CD4-positive, alpha-beta T cell treated with Interferon alpha-2 for 1 hour (primary cell): ENCODE results near the gene MAP7D2.
A peak's percentile ranks its signal among the peaks of the same experiment; 100 is the strongest.

Experiments used
- DNase-seq, 2 donors: peaks; one replicate each; pipeline ENCODE4 v3.0.0-alpha.2; 2020 to 2022

Gene MAP7D2

DNA sequence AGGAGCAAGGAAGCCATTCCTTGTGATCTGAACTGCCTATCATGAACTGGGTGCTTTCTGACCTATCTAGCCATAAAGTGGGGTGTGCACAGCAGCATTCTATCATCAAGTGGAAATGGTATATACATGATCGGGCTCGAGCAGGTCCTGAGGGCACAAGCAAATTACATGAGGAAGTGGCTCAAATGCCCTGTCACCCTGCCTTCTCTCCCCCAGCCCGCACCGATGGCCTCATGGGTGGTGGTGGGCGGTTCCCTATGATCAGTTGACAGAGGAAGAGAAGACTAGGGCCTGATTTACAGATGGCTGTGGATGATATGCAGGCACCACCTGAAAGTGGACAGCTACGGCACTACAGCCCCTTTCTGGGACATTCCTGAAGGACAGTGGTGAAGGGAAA, 79.5 kb downstream of the MAP7D2 start:
- DNase-seq = no peak

DNA sequence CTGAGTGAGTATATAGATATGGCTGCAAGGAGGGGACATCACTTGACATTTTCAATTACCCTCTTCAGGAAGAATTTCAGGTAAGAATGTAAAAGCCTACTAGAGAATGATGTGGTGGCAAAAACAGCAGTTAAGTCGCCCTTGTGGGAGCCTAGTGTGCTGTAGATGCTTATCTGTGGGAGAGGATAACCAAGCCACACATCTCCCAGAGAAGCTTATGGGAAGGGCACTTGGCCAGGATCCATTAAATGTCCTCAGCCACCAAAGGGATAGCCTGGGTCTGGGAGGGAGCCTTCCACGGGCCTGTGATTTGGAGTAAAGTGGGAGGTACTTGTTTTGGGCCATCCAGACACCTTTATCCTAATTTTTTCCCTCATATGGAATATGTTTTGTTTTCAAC, 84.5 kb downstream of the MAP7D2 start:
- DNase-seq = no peak

DNA sequence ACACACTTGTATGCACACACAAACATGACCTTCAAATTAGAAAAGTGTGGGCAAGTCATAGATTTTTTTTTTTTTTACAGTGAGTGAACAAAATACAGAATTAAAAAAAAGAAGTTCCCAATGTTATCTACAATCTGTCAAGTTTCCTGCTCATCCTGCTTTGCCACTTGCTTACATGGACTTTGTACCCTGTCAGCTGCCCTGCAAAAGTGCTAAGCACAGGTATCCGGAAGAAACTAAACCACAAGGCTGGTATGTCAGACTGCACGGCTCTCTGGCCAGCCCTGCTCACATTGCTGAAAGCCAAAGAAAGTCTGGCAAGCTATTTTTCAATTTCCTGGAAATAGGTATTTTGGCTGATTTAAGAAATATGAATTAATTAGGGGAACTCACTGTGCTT, 87.0 kb downstream of the MAP7D2 start:
- DNase-seq = no peak

DNA sequence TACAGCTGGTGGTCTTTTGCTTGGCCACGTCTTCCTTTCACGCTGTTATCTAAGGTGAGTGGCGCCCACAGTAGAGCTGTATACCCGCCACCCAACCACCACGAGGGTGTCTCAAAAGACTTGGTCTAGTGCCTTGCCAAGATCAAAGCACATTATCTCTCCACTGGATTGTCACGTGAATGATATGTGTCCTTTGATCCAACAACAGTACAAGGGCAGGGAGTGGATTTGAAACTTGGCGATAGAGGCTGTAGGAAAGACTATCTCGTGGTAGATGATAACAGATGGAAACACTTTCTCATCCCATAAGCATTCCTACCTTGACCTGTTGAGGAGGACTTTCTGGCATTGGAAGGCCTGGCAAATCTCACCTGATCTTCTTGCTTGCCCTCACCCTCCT, 88.1 kb downstream of the MAP7D2 start:
- DNase-seq = no peak

DNA sequence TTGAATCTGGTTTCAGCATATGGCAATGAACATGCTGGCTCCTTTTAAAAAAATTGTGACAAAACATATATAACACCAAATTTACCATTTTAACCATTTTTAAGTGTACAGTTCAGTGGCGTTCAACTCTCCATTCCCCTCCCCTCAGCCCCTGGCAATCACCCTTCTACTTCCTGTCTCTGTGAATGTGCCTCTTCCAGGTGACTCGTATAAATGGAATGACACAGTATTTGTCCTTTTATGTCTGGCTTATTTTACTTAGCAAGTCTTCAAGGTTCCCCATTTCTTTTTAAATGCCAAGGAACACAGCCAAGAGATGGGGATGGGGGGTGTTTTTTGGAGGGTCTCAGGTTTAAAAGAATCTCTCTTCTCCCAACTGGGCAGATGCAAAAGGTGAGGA, 90.4 kb downstream of the MAP7D2 start:
- no peak for DNase-seq

DNA sequence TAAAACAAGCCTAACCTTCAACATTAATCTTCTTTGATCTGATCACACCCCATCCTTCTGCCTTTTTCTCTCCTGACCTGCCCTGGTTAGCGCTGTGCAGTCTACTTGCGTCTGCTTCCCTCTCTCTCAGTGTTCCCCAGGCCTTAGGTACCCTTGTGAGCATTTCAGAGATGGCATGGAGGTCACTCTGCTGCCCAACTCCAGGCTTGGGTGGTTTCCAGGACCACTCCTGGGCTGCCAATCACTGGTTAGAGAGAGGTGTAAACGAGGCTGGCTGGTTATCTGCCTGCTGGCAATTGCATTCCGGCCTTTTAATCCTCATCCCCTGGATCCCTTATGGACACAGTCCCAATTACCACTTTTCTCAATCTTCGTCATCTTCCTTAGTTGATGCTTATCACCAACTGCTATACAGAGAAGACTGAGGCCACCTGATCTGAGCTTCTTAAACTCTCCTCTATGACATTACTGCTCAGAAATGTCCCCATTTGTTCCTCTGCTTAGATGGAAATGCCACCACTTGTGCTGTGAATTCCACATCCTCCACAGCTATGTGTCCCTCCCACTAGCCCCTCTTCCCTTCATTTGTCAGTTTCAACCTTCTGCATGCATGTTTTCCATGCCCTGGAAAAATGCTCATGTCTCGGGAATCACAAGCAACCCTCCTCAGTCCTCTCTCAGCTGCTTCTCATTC, 96.9 kb downstream of the MAP7D2 start:
- DNase-seq = no peak

DNA sequence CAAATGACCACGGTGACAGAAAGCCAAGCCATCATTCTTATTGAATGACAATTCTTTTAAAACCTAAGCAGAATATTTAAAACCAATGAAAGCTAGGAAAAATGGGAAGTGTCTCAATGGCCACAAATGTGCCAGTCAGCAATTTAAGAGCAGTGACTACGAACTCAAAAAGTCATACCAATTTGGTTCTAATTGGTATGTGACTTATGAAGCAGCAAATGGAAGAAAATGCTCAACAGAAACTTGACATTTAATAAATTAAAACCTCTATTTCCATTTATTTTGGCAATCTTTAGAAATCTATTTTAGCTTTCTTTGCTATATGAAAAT, 100.1 kb downstream of the MAP7D2 start:
- DNase-seq = no peak

DNA sequence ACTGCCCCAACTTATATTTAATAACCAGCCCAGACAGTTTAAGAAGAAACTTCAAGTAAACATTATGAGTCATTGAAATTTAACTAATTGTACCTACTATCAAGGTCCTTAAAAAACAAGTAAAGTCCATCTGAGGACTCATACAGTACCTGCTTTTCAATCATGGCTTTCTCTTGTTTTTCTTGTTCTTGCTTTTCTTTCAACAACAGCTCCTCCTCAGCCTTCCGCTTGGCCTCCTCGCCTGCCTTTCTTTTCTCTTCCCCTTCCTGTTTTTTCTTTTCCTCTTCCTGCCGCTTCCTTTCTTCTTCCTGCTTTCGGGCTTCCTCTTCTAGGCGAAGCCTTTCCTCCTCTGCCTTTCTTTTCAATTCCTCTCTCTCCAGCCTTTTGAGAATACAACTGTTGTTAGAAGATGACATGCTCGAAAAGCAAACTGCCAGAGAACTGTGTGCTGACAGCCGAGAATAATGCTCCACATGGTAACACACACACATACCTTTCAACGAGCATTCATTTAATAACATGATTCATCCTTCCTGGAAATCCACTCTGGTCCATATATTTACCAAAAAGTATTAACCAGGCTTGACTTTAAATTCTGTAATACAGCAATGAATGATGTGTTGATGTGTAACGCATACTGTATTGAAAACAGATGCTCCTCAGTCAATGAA, 100.6 kb downstream of the MAP7D2 start:
- DNase-seq = no peak

DNA sequence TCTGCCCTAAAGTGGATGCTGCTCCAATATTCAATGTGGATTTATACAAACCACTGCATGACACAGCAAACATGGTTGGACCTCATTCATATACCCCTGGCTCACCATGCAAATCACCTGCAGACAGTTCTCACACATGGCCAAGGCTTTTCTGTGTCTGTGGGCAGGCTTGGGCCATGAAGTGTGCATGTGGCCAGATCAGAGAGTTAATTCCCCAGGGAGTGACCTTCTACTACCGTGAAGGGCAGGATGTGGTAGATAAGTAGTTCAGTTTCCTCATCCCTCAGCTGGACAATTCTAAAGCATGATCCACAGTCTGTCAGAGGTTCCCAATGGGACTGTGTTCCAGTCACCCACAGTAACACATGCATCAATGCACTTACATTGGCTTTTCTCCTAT, 101.3 kb downstream of the MAP7D2 start:
- no peak for DNase-seq

DNA sequence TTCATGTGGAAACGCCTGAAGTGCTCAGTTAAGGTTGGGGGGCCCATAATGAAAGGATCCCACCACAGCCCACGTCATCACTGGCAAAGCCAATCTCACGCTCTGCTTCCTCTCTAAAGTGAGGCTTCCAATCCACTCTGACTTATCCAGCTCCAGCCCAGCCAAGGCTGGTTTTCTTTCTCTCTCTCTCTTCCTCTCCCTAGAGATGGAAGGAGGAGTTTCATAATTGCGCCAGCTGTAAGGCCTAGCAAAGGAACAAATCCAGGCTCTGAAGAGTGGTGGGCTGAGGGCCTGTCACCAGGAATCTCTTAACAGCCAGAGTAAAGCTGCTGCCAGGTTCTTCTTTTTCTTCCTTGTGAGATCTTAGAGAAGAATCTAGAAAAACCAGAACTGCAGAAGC, 105.1 kb downstream of the MAP7D2 start:
- DNase-seq = no peak

DNA sequence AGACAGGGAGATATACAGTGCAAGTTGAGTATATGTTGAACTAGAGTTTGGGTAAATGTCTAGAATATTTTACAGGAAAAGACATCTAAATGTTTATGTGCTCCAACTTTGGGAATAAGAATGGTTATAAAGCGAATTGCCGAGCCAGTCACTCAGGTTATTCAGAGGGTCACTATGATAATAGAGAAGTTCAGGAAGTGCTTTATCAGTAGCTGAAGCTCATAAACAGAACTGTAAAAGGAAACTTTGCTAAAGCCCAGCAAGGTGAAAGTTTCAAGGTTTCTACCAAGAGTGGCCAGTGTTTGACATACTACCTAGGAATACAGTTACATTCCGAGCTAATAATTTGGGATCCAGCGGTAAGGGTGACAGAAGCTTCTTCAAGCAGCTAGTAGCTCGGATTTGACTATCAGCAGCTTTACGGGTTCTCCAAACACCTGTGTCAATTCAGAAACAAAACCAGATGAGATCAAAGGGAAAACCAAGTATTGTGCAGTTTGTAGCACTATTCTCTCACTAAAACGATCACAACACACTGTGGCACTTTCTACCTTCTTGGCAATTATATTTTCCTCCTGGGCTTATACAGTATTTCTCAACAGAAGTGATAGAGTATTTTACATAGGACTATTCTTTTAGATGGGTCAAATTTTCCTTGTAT, 108.6 kb downstream of the MAP7D2 start:
- no peak for DNase-seq

DNA sequence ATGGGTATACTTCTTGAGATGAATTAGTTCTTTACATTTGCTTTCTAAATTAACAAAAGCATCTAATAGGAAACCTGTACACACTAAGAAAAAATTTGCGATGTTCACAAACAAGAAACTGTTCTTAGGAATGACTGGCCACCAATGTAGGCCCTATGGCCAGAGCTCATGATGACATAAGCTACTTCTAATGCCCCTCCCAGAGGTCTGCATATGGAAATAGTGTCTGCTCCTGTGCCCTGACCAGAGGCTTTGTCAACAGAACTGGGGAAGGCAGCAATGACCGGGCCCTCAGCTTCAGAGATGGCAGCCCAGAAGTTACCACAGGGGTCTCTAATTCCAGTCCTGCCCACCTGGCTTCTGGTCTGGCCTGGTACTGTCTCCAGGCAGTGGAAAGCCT, 110.8 kb downstream of the MAP7D2 start:
- no peak for DNase-seq

DNA sequence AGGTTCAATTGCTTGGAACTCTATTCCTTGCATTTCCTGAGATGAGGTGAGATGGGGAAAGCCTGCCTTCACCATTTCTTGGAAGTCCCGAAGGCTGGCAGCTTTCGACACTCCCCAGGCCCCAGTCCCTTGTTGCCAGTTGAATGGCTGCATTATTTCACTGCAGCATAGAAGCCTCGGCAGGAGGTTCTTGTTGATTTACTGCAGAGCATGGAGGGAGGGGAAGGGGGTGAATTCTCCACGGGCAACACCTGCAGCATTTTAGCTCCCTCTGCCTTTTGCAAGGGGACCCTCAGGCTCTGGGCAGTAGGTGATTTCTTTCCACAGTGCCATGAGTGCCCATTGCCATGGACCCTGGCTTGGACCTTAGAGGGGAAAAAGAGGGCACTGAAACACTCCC, 115.1 kb downstream of the MAP7D2 start:
- no peak for DNase-seq

DNA sequence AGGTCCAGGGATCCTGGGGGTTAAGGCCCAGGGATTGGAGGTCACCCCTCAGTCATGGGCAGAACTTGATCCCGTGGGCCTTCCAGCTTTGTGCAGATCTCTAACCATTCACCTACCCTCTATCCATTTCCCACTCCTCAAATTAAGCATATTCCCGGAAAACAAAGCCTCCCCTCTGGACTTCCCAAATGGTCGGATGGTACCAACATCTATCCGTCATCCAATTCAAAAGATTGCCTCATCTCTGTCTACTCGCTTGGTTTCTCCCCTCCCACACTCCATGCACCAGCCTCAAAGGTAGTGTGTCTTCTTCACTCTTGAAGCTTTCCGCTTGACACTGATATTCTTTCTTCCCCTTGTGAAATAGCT, 125.4 kb downstream of the MAP7D2 start:
- DNase-seq = no peak

DNA sequence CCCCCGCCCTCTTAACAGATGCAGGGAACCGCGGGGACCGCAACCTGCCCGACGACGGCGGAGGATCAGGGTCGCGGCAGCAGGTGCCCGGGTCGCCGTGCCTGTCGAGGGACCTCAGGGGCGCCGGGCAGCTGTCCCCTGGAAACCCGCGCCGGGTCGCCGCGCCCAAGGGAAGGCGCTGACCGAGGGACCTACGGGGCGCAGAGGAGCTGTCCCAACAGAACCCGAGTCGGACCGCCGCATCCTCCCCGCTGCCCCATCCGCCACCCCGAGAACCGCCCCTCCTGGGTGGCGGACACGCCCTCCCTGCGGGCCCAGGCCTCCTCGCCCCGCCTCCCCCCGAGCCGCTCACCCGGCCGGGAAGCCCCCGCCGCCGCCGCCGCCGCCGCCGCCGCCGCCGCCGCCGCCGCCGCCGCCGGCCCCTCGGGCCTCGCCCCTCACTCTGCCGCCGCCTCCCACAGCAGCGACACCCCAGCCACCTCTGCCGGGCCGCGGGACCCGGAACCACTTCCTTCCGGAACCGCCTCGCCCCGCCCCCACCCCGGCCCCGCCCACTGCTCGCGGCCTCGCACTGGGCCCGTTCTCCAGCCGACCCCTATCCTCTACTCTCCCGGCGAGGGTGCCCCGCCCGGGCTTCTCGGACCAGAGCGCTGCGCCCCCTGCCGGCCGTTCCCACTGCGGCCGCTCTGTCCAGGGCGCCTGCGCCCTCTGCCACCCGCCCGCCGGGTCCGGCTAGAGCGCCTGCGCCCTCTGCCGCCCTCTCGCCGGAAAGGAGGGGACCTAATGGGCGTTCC, 126.0 kb downstream of the MAP7D2 start, which contains the start of gene BCLAF3:
Gene BCLAF3 (minus strand): TSS at position 506 of the 794 bp plus-strand sequence. CDS start 20,797 bp downstream, outside the sequence.
- peak; percentile 90 to 91 for DNase-seq

DNA sequence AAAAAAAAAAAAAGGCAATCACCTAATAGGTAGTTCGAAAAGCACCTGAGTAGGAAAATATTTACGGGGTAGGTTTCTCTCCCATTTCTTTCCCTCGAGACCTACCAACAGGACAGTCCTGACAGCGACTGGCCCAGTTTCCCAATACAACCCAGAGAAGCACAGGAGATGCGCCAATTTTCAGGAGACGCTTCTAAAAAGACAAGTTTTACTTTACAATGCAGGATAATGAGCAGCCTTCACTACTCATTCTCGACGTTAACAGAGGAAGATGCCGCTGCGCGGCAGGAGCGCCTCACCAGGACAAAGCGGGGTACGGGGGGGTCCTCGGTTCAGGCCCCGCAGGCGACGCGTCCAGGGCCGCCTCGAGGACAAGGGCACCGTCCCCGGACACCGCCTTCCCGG, 126.6 kb downstream of the MAP7D2 start:
- DNase-seq = peak in 1 of 2 donors; percentile 37

DNA sequence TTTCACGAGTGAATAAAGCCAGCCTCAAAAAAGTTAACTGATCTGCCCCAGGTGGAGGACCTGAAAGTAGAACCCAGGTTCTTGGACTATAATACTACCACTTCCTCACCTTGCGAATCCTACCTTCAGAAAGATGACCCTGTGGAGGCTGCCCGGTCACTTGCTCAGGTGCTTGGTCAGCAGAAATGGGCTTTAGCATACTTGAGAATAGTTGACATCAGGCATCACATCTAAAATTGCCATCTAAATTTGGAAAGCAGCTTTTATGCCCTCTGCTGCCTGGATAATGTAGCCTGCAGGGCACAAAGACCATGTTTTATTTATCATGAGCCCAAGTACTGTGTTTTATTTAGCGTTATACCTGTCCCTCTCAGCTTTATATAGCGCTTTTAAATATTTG, 128.9 kb downstream of the MAP7D2 start:
- DNase-seq = no peak

DNA sequence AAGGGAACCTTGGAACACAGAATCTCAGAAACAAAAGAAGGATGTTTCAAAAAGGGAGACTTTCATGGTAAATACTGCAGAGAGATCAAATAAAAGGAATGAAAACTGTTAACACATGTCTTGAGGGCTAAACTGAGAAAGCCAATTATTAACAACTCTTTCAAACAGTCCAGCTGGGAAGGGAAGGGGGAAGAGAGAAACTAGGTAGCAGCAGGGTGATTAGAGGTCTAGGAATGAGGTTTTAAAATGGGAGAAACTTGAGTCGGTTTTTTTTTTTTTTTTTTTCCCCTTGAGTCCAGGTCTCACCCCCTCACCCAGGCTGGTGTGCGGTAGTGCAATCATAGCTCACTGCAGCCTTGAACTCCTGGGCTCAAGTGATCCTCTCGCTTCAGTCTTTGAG, 130.2 kb downstream of the MAP7D2 start:
- DNase-seq = no peak

DNA sequence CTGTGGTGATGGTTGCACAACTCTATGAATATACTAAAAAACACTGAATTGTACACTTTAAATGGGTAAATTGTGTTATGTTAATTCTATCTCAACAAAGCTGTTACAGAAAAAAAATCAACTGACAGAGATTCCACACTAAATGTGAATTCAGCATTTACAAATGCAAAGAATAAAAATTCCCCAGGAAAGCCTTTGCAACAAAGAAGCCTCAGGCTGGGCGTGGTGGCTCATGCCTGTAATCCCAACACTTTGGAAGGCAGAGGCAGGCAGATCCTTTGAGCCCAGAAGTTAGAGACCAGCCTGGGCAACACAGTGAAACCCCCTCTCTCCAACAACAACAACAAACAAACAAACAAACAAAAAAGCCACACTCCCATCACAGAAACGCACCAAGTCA, 134.8 kb downstream of the MAP7D2 start:
- no peak for DNase-seq

DNA sequence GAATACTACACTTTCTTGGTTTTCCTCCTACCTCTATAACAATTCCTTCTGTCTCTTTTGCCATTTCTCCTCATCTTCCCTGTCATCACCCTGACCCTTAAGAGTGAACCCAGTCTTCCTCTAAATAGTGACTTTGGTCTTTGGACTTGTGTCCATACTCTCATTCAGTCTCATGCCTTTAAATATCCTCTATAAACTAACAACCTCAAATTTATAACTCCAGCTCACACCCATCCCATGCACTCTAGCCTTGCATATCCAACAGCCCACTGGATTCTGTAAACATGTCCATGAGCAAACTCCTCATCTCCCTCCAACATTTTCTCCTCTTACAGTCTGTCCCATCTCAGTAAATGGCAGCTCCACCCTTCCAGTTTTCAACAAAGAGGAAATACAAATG, 140.9 kb downstream of the MAP7D2 start:
- DNase-seq = no peak

DNA sequence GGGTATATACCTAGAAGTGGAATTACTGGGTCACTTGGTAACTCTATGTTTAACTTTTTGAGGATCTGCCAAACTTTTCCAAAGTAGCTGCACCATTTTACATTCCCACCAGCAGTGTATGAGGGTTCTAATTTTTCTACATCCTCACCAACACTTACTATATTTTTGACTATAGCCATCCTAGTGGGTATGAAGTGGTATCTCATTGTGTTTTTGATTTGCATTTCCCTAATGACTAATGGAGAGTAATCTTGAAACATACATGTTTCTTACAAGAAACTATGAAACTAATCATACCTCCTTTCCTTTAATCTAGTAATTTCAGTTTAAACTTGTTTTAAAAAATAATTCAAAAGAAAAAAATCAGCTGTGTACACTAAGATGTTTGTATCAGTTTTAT, 143.7 kb downstream of the MAP7D2 start:
- DNase-seq = no peak

DNA sequence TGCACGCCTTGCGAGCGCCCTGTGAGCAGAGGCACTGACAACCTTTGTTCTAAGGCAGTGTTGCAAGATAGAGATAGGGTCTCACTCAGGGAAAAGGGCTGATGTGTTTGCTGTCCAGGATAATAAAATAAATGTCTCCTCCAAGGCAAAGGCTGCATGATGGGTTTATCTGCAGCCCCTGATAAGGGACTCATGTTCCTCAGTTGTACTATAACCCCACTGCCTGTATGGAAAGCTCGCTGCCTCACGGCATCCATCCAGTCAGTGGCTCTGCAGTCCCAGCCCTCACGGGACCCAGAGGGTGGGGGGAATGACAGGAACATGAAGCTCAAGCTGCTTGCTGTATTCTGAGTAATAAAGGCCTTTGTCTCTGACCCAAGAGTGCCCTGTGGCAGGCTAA, 148.4 kb downstream of the MAP7D2 start:
- DNase-seq = no peak

DNA sequence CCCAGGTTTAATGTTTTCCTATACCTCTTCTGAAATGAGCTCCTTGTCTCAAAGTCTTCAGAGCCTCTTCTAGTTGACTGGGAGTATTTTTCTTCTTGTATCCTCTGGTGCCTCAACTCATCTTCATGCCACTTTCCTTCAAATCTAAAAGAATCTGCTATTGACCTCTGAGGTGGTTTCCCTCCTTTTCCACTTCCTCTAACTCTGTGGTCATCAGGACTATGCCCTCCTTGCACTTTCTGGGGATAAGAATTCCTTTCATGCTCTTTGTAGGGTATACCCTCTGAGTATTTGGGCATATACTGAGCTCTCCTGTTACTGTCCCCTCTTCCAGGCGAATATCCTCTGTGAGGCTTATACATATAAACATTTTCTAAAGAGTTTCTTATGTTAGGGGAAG, 150.7 kb downstream of the MAP7D2 start:
- DNase-seq = no peak
